ENCODE data around the gene PRKCZ.

Gene PRKCZ

GRCh38 chr1:2099886-2100779 lies 49.9 kb downstream of the PRKCZ start:
- Histone ChIP-seq H3K4me1 (no peaks in the 10 kb centered on the region), H3K27ac (no peak overlapping the region), H3K9me3 (peaks cover 0 to 7% (median 0%) of the 10 kb centered on the region in 3 donors), H3K27me3 (peaks cover 0 to 47% of the 10 kb centered on the region in 2 donors), H3K36me3 (no peaks in the 10 kb centered on the region), H3K4me3 (no peak overlapping the region)
- no peak for DNase-seq
- intact Hi-C loops (cut with DNase I; ENCODE audit: low total_unique reads): no loop called here
- TF ChIP-seq, protein P1, sequence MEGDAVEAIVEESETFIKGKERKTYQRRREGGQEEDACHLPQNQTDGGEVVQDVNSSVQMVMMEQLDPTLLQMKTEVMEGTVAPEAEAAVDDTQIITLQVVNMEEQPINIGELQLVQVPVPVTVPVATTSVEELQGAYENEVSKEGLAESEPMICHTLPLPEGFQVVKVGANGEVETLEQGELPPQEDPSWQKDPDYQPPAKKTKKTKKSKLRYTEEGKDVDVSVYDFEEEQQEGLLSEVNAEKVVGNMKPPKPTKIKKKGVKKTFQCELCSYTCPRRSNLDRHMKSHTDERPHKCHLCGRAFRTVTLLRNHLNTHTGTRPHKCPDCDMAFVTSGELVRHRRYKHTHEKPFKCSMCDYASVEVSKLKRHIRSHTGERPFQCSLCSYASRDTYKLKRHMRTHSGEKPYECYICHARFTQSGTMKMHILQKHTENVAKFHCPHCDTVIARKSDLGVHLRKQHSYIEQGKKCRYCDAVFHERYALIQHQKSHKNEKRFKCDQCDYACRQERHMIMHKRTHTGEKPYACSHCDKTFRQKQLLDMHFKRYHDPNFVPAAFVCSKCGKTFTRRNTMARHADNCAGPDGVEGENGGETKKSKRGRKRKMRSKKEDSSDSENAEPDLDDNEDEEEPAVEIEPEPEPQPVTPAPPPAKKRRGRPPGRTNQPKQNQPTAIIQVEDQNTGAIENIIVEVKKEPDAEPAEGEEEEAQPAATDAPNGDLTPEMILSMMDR (IDR thresholded peaks at IDR 0.05): no peak

- DNase-seq: no peak
- H3K27me3 ChIP-seq: peaks cover 0 to 49% of the 10 kb centered on the region in 2 donors
- peaks cover 0 to 7% (median 0%) of the 10 kb centered on the region in 3 donors for H3K9me3 ChIP-seq
- TF ChIP-seq, protein P1 (IDR thresholded peaks at IDR 0.05): no peak
- no peak overlapping the region for H3K27ac ChIP-seq
- intact Hi-C loops (cut with DNase I; ENCODE audit: low total_unique reads): no loop called here
- no peaks in the 10 kb centered on the region for H3K4me1 ChIP-seq
- H3K36me3 ChIP-seq: no peaks in the 10 kb centered on the region
- no peak overlapping the region for H3K4me3 ChIP-seq
These were observed 50.5 kb downstream of the PRKCZ start for GRCh38 chr1:2100780-2101108.

GRCh38 chr1:2101531-2101930 lies 51.3 kb downstream of the PRKCZ start:
- H3K27ac ChIP-seq: no peak overlapping the region
- peaks cover 0 to 7% (median 0%) of the 10 kb centered on the region in 3 donors for H3K9me3 ChIP-seq
- intact Hi-C loops (cut with DNase I; ENCODE audit: low total_unique reads): no loop called here
- H3K4me3 ChIP-seq: no peak overlapping the region
- no peaks in the 10 kb centered on the region for H3K36me3 ChIP-seq
- TF ChIP-seq, protein P1 (IDR thresholded peaks at IDR 0.05): no peak
- no peak for DNase-seq
- peaks cover 0 to 42% of the 10 kb centered on the region in 2 donors for H3K27me3 ChIP-seq
- no peaks in the 10 kb centered on the region for H3K4me1 ChIP-seq

- Histone ChIP-seq H3K27ac (no peak overlapping the region), H3K4me3 (no peak overlapping the region), H3K36me3 (no peaks in the 10 kb centered on the region), H3K4me1 (no peaks in the 10 kb centered on the region), H3K9me3 (peaks cover 0 to 6% (median 0%) of the 10 kb centered on the region in 3 donors), H3K27me3 (peaks cover 0 to 39% of the 10 kb centered on the region in 2 donors)
- no peak for DNase-seq
- TF ChIP-seq, protein P1 (IDR thresholded peaks at IDR 0.05): no peak
- intact Hi-C loops (cut with DNase I; ENCODE audit: low total_unique reads): no loop called here
These were observed 51.7 kb downstream of the PRKCZ start for GRCh38 chr1:2101946-2102345.

DNA sequence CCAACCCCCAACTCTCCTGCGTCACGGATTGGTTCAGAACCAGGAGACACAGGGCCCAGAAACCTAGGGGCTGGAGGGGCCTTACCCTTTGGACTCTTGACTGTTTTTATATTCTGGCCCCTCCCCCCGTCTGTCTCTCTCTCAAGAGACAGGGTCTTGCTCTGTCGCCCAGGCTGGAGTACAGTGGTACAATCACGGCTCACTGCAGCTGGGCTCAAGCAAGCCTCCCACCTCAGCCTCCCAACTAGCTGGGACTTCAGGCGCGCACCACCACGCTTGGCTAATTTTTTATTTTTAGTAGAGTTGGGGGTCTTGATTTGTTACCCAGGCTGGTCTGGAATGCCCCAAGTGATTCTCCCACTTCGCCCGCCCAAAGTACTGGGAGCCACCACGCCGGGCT lies 52.5 kb downstream of the PRKCZ start:
- TF ChIP-seq, protein P1 (IDR thresholded peaks at IDR 0.05): no peak
- DNase-seq: no peak
- intact Hi-C loops (cut with DNase I; ENCODE audit: low total_unique reads): no loop called here
- Histone ChIP-seq H3K9me3 (no peaks in the 10 kb centered on the region), H3K4me1 (no peaks in the 10 kb centered on the region), H3K4me3 (no peak overlapping the region), H3K36me3 (no peaks in the 10 kb centered on the region), H3K27ac (no peak overlapping the region), H3K27me3 (peaks cover 0 to 40% of the 10 kb centered on the region in 2 donors)
